KOPT-K1 (cell line): ENCODE measurements around the gene EBF3.

Experiments used
- H3K27ac ChIP-seq: fragments of 200-600 bp; sonication (generic); 2 replicates; pipeline ENCODE4 v1.5.1; 2016; ENCODE audit warnings: antibody characterized with exemption, mild to moderate bottlenecking, low read depth, low read length; ENCODE audit not compliant: poor library complexity, severe bottlenecking
- H3K36me3 ChIP-seq: fragments of 200-600 bp; sonication (generic); 2 replicates; pipeline ENCODE4 v1.5.1; 2017; ENCODE audit warnings: antibody characterized with exemption, mild to moderate bottlenecking, low read length, moderate library complexity; ENCODE audit not compliant: insufficient read depth
- H3K9me3 ChIP-seq: fragments of 200-600 bp; sonication (generic); 2 replicates; pipeline ENCODE4 v1.5.1; 2017; ENCODE audit warnings: antibody characterized with exemption, low read length, mild to moderate bottlenecking; ENCODE audit not compliant: insufficient read depth, poor library complexity, severe bottlenecking

EBF3 gene

GRCh38 chr10:129792864-129793263, 171.2 kb downstream of the EBF3 start:
- H3K27ac ChIP-seq: no peak overlapping the region
- H3K36me3 ChIP-seq: no peaks in the 10 kb centered on the region
- H3K9me3 ChIP-seq: no peaks in the 10 kb centered on the region

- no peaks in the 10 kb centered on the region for H3K36me3 ChIP-seq
- no peaks in the 10 kb centered on the region for H3K9me3 ChIP-seq
- no peak overlapping the region for H3K27ac ChIP-seq
Measured at GRCh38 chr10:129792141-129792540, 171.9 kb downstream of the EBF3 start.

- no peaks in the 10 kb centered on the region for H3K36me3 ChIP-seq
- no peaks in the 10 kb centered on the region for H3K9me3 ChIP-seq
- no peak overlapping the region for H3K27ac ChIP-seq
Measured at GRCh38 chr10:129790715-129791446, 173.2 kb downstream of the EBF3 start.

- no peak overlapping the region for H3K27ac ChIP-seq
- H3K36me3 ChIP-seq: no peaks in the 10 kb centered on the region
- H3K9me3 ChIP-seq: no peaks in the 10 kb centered on the region
Measured at GRCh38 chr10:129788215-129788614, 175.9 kb downstream of the EBF3 start.

GRCh38 chr10:129787557-129787956, 176.5 kb downstream of the EBF3 start:
- no peak overlapping the region for H3K27ac ChIP-seq
- H3K36me3 ChIP-seq: no peaks in the 10 kb centered on the region
- H3K9me3 ChIP-seq: no peaks in the 10 kb centered on the region

GRCh38 chr10:129786216-129786615, 177.9 kb downstream of the EBF3 start:
- Histone ChIP-seq H3K27ac (no peak overlapping the region), H3K9me3 (no peaks in the 10 kb centered on the region)

GRCh38 chr10:129785536-129785981, 178.5 kb downstream of the EBF3 start:
- Histone ChIP-seq H3K27ac (no peak overlapping the region), H3K36me3 (no peaks in the 10 kb centered on the region), H3K9me3 (no peaks in the 10 kb centered on the region)

More at GRCh38 chr10:129786216-129786615, 177.9 kb downstream of the EBF3 start:
- no peaks in the 10 kb centered on the region for H3K36me3 ChIP-seq
